Stimulated activated CD8-positive, alpha-beta memory T cell treated with anti-CD3 and anti-CD28 coated beads, Interleukin-7, amount 100 ng/mL, for 1 hour (primary cell): ENCODE data around the gene HOXB4.

Source experiments
- DNase-seq, 2 donors: peaks; one replicate each; pipeline ENCODE4 v3.0.0-alpha.2; 2020; ENCODE audit warnings: low read depth in 2 of 2

Gene HOXB4

DNA sequence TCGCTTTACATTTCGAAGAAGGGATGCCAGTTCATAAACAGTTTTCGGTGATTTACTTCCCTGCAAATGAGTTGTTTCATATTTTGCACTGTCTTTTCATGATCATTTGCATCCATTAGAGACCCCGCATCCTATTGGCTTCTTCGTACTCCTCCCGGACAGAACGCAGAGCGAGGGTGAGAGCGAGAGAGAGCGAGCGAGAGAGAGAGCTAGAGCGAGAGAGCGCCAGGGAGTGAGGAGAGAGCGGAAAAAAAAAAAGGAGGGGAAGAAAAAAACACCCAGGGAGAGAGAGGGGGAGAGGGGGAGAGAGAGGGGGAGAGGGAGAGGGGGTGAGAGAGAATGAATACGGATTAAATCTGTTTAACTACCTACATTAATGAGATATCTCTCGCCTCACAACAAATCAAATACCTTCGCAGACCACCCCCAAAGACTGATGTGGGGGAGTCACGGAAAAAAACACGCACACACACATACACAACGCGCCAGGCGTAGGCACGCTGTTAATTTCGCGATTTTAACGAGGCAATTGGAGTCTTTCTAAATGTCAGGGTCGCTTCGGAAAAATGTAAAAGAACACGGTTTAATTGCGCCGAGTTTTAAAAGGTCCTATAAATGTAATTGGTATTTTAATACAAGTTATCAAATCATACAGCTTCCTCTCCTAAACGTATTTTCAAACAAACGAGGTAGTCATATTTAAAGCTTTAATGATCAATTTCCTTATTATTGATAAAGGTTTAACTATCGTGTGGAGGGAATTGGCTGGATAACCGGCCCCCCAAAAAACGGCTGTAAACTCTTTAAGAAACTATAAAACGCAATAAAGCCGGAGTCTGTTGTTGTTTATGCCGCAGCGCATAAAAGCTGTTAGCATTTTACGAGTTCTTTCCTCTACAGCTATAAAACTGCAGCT, 37.2 kb upstream of the HOXB4 start, which contains the start of gene HOXB8:
Gene HOXB8 (minus strand): TSS at position 246 of the 916 bp plus-strand sequence. CDS start 588 bp downstream, outside the sequence.
- no peak for DNase-seq

DNA sequence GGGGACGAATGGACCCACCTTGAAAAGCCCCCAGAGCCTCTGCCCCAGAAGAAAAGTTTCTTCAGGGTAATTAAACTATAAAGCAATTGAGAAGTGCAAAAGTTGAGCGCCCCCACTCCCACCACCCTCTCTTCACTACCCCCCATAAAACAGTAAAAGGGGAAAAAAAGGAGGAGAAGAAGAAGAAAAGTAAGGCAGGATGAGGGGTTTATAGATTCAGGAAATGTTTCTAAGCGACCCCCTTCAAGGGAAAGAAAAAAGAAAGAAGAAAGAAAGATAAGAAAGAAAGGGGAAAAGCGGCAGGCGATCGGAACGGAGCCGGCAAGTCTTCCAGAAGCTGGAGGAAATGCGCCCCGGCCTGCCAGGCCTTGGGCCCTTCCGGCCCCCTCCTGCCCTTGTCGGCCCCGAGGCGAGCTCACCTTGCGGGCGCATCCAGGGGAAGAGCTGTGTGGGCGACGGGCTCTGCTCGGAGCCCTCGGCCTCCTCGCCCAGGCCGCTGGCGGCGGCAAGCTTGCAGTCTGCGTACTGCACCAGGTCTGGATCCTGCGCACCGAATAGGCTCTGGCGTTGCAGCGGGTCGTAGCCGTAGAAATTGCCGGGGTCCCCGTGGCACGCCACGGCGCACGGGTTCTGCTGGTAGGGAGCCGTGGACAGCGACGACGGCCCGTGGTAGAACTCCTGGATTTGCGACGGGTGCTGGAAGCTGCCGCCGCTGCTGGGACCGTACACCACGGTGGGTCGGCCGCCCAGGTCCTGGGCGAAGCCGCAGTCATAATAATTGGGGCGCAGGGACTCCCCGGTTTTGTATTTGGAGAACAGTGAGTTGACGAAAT, 35.9 kb upstream of the HOXB4 start:
- DNase-seq, result no peak

GRCh38 chr17:48612854-48613691, 34.9 kb upstream of the HOXB4 start:
- DNase-seq, result no peak

GRCh38 chr17:48612456-48612853, 34.3 kb upstream of the HOXB4 start:
- DNase-seq, result no peak

DNA sequence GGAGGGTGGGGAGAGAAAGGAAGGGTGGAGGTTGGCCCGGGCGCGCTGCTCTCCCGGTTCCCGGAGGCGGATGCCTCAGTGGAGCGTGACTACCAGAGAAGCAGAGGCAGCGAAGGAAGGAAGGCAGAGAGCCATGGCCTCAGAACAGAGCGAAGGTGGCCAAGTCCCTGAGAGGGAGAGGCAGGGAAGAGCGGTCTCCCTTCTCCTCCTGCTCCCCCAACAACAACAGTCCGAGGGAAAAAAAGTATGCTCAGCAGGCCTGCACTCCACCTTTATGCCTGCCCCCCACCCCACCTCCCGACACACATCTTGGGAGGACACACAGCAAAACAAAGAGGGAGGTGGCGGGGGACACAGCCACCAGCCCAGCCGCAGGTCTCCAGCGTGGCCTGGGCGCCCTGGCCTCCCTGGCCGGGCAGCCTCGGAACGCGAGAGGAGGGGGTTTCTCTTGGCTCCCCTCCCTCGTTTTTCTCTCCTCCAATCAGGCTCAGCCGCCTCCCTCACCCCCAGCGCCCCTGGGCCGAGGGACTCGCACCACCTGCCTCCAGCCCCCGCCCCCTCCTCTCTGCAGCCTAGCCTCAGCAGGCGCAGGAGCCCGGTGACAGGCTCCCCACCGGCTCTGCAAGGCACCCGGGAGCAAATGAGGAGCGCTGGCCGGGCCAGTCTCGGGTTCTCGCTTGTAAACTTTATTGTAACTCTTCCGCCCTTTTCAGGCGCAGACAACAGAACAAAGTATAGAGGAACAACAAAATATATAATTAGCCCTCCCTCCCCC, 33.7 kb upstream of the HOXB4 start:
- DNase-seq, result no peak

DNA sequence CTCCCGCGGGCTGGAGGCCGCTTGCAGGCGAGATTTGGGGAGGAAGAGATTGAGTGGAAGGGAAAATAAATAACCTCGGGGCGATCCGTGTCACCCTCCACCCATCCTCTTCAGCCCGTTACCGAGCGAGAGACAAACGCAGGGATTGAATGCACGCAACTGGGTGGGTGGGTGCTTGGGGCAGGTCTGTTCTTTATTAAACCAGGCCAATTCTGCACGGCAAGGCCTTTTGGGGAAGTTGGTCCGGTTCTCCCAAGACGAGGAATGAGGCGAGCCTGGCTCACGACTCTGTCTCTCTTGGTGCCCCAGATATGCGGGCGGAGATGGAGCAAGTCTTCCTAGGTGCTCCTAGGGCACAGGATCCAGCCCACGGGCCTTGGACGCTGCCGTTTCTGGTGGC, 33.1 kb upstream of the HOXB4 start:
- DNase-seq, result no peak

DNA sequence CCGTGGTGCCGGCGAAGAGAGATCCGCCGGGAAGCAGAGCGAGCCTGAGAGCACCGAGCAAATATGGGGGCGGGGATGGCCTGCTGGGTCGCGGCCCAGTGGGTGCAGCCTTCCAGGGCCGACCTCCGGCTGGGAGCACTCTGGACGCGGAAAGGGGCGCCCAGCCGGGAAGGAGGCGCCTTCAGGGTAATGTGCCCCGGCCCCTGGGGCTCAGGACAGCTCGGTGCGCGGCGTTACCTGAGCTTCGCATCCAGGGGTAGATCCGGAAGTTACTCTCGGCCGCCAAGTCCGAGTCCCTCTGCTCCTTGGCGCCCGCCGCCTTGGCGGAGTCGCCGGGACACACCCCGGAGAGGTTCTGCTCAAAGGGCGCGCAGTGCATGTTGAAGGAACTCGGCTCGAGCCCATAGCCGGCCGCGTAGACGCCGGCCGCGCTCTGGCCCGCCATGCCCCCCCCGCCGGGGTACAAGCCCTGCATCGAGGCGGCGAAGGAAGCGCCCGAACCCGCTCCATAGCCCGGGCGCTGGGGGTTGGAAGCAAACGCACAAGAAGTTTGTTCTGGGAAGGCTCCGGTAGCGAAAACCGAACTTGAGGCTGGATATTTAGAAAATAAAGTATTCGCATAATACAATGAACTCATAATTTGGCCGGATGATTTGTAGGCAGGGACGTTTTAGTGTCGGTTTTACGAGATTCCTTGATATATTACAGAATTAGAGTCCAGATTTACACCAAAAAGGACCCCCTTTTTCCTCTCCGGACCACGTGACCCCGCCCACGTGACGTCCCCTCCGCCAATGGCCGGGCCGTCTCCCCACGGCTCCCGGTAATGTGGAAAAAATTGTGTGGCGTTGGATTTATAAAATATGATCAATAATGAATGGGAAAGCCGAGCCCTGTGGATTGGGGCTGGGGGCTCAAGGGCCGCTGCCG, 32.4 kb upstream of the HOXB4 start, which contains the start of gene HOXB7:
Gene HOXB7 (minus strand): TSS at position 736 of the 930 bp plus-strand sequence. CDS start 99 bp downstream, at position 637.
- DNase-seq, result peak in 1 of 2 donors; percentile 52

- no peak for DNase-seq
Measured at GRCh38 chr17:48609759-48610281, 31.7 kb upstream of the HOXB4 start.

GRCh38 chr17:48609033-48609432, 30.9 kb upstream of the HOXB4 start:
- DNase-seq, result no peak

- no peak for DNase-seq
Measured at GRCh38 chr17:48608494-48608834, 30.3 kb upstream of the HOXB4 start.

DNA sequence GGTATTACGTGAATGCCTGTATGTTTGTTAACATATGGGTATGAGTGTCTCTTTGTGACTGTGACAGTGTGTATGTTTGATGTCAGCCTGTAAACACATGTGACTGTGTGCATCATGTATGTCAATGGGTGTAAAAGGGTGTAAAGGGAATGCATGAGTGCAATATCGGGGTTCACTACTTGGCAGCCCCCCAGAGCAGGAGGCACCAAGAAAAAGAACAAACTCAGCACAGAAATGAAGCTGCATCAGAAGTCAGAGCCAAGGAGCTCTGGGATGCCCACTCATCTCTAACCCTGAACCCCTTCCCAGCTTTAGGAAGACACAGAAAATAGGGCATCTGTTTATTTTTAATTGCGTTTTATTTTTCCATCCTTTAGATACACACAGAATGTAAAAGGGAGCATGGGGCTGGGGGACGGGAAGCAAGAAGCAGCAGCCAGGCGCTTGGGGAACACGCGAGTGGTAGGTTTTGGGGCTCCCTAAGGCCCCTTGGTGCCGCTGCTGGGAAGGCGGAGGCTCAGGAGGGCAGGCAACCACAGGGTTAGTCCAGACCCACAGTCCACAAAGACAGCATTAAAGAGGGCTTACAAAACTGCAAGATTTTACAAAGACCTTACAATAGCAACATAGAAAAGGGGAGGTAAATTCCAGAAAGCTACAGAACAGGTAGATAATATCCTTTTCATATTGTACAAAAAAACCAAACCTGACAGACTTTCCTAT, 28.9 kb upstream of the HOXB4 start:
- no peak for DNase-seq

GRCh38 chr17:48605991-48606891, 28.1 kb upstream of the HOXB4 start:
- DNase-seq, result no peak

DNA sequence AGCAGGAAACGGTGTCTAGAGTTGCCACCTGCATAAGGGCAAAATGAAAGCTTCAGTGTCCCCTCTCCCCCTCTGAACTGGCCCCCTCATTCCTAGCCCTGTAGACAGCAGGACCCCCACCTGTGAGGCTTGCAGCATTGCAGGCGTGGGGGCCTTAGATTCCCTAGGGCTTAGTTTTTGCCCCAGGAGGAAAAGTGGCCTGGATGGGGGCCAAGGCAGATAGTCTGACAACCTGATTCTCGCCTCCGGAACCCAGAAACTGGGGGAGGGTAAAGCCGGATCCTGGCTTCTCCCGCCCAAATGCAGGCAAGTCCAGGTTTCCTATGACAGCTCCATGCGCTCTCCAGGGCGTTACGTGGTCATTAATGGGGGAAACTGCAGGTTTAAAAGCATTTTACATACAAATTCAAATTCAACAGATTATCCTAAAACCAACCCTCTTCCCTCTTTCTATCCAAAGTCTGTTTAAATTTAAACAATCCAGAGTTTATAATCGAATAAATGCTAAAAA, 27.3 kb upstream of the HOXB4 start:
- DNase-seq, result no peak

DNA sequence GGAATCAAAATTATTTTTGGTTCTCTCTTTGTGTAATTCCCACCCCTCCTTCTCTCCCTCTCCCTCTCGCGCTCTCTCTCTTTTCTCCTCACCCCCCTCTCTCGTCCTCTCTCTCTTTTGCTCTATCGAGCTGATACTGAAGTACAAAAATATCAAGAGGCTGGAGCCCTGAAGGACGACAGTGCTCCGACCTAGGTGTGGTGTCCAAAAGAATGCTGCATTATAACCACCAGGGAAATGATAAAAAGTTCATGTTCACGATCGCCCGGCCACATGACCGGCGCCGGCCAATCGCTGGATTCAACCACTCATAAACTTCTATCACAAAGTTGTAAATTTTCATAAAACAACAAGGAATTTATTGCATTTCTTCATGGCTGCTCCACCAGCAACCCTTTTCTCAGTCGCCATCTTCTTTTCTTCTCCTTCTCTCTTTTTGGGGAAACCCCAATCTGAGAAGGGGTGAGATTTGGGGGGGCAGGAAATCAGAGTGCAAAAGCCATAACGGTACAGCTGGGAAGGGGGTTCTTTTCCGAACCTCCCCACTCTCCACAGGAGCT, 26.7 kb upstream of the HOXB4 start, which contains the start of gene HOXB6:
Gene HOXB6 (minus strand): TSS at position 217 of the 560 bp plus-strand sequence. CDS start 6,836 bp downstream, outside the sequence.
- no peak for DNase-seq

DNA sequence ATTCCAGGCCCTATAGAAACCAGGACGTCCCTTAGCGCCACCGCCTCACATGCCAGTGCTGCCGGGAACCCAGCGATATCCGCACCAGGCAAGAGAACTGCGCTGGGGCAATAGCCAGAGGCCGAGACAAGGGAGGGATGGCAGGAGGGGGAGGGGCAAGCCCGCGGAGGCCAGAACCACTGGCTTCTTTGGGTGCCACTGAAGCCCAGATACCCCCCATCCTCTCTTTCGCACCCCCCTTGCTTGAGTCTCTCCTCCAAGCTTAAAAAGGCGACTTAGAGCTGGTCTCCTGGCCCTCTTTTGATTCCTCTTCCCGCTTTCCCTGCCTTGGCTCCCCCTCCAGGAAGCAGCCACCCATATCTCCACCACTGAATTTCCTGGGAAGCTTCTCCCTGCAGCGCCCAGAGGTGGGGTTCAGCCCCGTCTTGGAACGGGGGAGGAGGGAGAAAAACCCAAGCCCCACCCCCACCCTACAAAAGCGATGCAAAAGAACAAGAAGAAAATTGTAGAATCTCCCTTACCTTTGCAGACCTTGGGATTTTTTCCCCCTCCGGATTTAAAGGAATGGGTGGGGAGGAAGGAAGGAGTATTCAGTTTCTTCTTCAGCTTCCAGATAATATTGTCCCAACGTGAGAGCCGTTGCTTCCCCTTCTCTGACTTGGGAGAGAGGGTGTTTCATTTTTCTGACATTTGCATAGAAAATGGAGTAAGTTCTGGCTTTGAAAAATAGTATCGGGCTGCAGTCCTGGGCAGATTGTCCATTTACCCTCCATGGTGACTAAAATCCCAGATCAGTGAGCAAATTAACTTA, 26.0 kb upstream of the HOXB4 start:
- no peak for DNase-seq
